Measurements from ENCODE around the gene EGLN1. TPM values are rescaled to one million over a fixed set of nuclear protein-coding genes. Genes with fewer than 3 reads are reported as not detected.
A peak's percentile ranks its signal among the peaks of the same experiment; 100 is the strongest.

EGLN1 gene
- total RNA-seq, 1 donor, result 53.5 TPM

- DNase-seq (ENCODE audit: low read depth), result no peak
- H3K4me3 ChIP-seq (ENCODE audit: low read depth, low read length), result peak overlapping the region; percentile 98
- no peak for TF ChIP-seq CTCF (IDR thresholded peaks at IDR 0.05; ENCODE audit: insufficient read depth, low read depth, low read length)
Measured at GRCh38 chr1:231334079-231334666, 87.9 kb downstream of the EGLN1 start.

- no peak for DNase-seq (ENCODE audit: low read depth)
- TF ChIP-seq CTCF (IDR thresholded peaks at IDR 0.05; ENCODE audit: insufficient read depth, low read depth, low read length), result no peak
- H3K4me3 ChIP-seq (ENCODE audit: low read depth, low read length), result peak overlapping the region; percentile 98
Measured at GRCh38 chr1:231332761-231333160, 89.3 kb downstream of the EGLN1 start.

- no peak for TF ChIP-seq CTCF (IDR thresholded peaks at IDR 0.05; ENCODE audit: insufficient read depth, low read depth, low read length)
- DNase-seq (ENCODE audit: low read depth), result no peak
- no peak overlapping the region for H3K4me3 ChIP-seq (ENCODE audit: low read depth, low read length)
Measured at GRCh38 chr1:231329483-231329882, 92.6 kb downstream of the EGLN1 start.

GRCh38 chr1:231327617-231328016 lies 94.5 kb downstream of the EGLN1 start:
- H3K4me3 ChIP-seq (ENCODE audit: low read depth, low read length), result no peak overlapping the region
- TF ChIP-seq CTCF (IDR thresholded peaks at IDR 0.05; ENCODE audit: insufficient read depth, low read depth, low read length), result no peak
- no peak for DNase-seq (ENCODE audit: low read depth)

GRCh38 chr1:231326248-231326647 lies 95.8 kb downstream of the EGLN1 start:
- no peak overlapping the region for H3K4me3 ChIP-seq (ENCODE audit: low read depth, low read length)
- no peak for TF ChIP-seq CTCF (IDR thresholded peaks at IDR 0.05; ENCODE audit: insufficient read depth, low read depth, low read length)
- DNase-seq (ENCODE audit: low read depth), result no peak

GRCh38 chr1:231324660-231325059 lies 97.4 kb downstream of the EGLN1 start:
- TF ChIP-seq CTCF (IDR thresholded peaks at IDR 0.05; ENCODE audit: insufficient read depth, low read depth, low read length), result no peak
- no peak for DNase-seq (ENCODE audit: low read depth)
- H3K4me3 ChIP-seq (ENCODE audit: low read depth, low read length), result no peak overlapping the region

Measured in fibroblast of villous mesenchyme (primary cell).